Activated CD4-positive, alpha-beta T cell treated with anti-CD3 and anti-CD28 coated beads for 48 hours (primary cell): Measurements from ENCODE around the gene VWF.

Source experiments
- DNase-seq: peaks from one replicate; pipeline ENCODE4 v3.0.0-alpha.2; 2020

The VWF gene

DNA sequence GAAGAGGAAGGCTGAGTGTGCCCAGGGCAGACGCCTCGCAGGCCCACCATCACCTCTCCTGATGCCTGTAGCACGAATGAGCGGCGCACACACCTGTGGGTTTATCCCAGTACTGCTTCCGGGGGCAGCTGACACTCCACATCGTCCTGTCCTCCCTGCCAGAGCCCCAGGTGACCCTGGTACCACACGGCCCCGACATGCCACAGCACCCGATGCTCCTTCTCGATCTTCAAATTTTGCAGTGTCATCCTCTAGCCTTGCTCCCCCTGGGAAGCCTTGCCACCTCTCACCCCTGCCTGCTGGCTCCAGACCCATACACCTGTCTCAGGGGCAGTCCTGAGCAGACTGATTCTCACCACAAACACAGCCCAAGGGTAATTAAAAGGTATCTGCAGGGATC lies 220.0 kb downstream of the VWF start:
- DNase-seq, result no peak

- DNase-seq, result no peak
Measured at GRCh38 chr12:5902736-5903135, 221.7 kb downstream of the VWF start.

GRCh38 chr12:5901416-5901815 lies 223.1 kb downstream of the VWF start:
- no peak for DNase-seq

GRCh38 chr12:5900533-5901205 lies 223.8 kb downstream of the VWF start:
- no peak for DNase-seq

GRCh38 chr12:5900076-5900475 lies 224.4 kb downstream of the VWF start:
- no peak for DNase-seq

DNA sequence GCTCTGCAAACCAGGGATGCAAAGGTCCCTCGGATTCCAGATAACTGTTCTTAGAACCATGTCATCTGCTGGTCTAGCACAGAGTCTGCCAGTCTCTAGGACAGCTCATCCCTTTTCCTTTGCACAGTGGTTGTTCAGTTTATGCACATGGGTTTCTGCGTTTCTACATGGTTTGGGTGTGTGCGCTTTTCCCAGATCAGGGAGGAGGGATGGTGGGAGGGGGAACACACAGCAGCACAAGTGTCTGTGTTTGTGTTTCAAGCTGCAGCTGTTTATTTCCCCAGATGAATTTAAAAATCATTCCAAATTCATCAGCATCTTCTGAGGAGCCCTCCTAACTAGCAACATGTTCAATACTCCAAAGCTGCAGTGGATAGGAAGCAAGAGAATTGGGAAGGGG lies 224.8 kb downstream of the VWF start:
- no peak for DNase-seq

- no peak for DNase-seq
Measured at GRCh38 chr12:5898874-5899273, 225.6 kb downstream of the VWF start.
